ENCODE results near the gene FMOD.
"Not testable (repeated sequence)": the region's sequence is repeated elsewhere in the genome, so short reads cannot be mapped to it uniquely, and the experiment has no call there.

FMOD gene

DNA sequence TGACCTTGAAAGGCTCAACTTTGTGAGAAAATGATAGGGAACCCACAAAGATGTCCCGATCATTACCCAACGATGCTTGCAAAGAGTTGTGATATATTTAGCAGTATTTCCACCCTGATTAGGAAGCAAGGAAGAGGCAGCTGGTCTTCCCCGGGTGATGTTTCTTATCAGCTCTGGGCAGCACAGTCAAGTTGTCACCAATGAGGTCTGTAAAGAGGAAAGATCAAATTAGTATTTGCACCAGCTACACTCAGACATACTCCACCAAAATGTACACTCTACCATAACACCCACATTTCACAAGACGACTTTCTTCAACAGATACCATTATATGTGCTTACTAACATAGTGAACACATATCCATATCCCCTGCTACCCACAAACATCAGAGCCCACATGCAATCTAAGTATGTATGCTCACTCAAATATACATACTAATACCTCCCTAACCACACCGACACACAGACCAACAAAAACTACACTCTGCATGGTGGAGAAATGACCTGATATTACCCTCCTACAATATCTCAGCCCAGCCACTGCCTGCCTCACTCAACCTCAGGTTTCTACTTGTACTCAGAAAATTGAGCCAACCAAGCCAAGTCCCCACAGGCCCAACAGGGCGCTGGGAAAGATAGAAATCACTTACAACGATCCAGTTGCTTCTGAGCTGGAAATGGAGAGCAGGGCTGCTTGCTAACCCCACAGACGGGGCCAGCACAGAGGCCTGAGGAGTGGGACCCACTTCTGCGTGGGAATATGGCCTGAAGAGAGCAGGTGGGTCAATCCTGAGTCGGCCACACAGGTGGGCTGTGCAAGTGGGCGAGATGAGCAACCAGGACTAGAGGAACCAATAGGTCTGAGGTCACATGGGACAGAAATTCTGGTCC lies 50.2 kb downstream of the FMOD start:
- no peak for DNase-seq (ENCODE audit: low spot score)
- TF ChIP-seq, protein P1, sequence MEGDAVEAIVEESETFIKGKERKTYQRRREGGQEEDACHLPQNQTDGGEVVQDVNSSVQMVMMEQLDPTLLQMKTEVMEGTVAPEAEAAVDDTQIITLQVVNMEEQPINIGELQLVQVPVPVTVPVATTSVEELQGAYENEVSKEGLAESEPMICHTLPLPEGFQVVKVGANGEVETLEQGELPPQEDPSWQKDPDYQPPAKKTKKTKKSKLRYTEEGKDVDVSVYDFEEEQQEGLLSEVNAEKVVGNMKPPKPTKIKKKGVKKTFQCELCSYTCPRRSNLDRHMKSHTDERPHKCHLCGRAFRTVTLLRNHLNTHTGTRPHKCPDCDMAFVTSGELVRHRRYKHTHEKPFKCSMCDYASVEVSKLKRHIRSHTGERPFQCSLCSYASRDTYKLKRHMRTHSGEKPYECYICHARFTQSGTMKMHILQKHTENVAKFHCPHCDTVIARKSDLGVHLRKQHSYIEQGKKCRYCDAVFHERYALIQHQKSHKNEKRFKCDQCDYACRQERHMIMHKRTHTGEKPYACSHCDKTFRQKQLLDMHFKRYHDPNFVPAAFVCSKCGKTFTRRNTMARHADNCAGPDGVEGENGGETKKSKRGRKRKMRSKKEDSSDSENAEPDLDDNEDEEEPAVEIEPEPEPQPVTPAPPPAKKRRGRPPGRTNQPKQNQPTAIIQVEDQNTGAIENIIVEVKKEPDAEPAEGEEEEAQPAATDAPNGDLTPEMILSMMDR (IDR thresholded peaks at IDR 0.05) = no peak
- Histone ChIP-seq H3K4me3 (no peak overlapping the region), H3K27ac (no peak overlapping the region)

DNA sequence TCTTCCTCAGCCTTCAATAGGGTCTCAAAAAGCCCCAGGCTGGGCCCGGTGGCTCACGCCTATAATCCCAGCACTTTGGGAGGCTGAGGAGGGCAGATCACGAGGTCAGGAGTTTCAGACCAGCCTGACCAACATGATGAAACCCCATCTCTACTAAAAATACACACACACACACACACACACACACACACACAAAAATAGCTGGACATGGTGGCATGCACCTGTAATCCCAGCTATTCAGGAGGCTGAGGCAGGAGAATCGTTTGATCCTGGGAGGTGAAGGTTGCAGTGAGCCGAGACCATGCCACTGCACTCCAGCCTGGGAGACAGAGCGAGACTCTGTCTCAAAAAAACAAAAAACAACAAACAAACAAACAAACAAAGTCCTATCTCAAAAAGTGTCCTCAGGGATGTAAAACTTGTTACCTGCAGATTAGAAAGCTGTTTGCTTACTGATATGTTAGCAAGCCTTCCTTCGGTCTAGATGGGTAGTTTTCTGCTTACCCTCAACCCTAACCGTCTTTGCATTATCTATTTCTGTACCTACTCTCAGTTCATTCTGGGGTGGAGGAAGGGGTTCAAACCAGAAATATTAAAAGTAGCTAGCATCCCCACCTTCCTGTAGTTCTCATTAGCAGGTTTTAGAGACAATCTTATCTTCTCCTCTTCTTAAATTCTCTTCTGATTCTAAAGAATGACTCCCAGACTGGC lies 51.0 kb downstream of the FMOD start:
- H3K4me3 ChIP-seq; H3K27ac ChIP-seq; DNase-seq (ENCODE audit: low spot score): not testable (repeated sequence)

DNA sequence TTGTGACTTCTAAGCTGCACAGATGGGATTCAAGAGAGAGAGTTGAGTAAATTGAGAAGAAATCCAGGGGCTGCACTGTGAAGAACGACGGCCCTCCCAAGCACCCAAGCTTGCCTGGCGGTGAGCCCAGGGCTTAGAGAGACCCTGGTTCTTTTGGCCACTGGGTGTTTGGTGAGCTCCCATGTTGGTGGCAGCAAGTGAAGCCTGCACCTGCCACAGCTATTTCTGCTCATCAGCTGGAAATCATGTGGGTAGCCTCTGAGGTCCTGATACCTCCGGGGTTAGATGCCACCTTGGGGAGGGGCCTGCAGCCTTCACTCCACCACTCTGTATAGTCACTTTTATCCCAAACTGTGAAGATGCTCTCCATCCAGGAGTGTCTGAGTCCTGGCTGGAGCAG lies 51.8 kb downstream of the FMOD start:
- Histone ChIP-seq H3K4me3 (no peak overlapping the region), H3K27ac (no peak overlapping the region)
- TF ChIP-seq, protein P1 (IDR thresholded peaks at IDR 0.05) = no peak
- no peak for DNase-seq (ENCODE audit: low spot score)

DNA sequence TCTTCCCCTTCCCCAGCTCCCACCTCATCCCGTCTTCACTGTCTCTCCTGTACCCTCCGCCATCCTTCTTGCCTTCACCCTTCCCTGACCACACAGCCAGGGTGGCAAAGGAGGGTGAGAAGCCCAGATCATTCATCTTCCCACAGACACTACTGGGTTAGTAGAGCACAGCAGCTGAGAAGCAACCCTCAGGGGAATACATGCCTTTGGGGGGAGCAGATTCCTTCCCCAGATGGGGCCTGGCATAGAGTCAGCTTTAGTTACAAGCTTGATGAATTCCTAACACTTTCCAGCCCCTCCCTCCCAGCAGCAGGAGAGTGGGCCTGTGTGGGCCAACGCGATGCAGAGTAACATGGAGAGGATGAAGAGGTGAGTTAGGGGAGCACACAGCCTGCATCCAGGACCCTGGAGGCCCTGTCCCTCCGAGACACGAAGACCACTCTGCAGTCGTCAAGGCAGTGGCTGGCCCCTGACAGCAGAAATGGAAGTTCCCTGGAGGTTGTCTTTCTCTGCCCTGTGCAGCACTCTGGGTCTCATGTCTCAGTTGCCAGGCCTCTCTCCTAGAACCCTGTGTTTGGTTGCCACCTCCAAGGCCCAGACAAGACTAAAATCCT lies 54.4 kb downstream of the FMOD start:
- Histone ChIP-seq H3K27ac (no peak overlapping the region), H3K4me3 (no peak overlapping the region)
- TF ChIP-seq, protein P1 (IDR thresholded peaks at IDR 0.05) = no peak
- no peak for DNase-seq (ENCODE audit: low spot score)

DNA sequence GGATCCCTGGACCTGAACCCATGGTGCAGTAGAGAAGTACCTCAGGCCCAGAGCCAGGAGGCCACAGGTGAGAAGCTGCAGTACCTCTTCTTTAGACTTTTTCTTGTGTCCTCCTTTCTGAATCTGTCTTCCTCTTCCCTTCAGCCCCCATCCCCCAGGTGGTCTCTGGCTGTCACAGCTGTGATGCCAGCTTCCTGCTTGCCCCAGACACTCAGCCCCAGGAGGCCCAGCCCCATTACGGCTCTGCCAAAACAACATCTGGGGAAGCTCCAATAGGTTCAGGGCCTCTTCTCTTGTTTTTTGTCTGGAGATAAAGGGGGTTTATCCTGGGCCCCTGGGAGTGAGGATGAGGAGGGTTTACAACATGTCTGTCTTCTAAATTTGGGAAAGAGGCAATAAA lies 55.1 kb downstream of the FMOD start:
- Histone ChIP-seq H3K27ac (no peak overlapping the region), H3K4me3 (no peak overlapping the region)
- TF ChIP-seq, protein P1 (IDR thresholded peaks at IDR 0.05) = no peak
- DNase-seq (ENCODE audit: low spot score) = no peak

DNA sequence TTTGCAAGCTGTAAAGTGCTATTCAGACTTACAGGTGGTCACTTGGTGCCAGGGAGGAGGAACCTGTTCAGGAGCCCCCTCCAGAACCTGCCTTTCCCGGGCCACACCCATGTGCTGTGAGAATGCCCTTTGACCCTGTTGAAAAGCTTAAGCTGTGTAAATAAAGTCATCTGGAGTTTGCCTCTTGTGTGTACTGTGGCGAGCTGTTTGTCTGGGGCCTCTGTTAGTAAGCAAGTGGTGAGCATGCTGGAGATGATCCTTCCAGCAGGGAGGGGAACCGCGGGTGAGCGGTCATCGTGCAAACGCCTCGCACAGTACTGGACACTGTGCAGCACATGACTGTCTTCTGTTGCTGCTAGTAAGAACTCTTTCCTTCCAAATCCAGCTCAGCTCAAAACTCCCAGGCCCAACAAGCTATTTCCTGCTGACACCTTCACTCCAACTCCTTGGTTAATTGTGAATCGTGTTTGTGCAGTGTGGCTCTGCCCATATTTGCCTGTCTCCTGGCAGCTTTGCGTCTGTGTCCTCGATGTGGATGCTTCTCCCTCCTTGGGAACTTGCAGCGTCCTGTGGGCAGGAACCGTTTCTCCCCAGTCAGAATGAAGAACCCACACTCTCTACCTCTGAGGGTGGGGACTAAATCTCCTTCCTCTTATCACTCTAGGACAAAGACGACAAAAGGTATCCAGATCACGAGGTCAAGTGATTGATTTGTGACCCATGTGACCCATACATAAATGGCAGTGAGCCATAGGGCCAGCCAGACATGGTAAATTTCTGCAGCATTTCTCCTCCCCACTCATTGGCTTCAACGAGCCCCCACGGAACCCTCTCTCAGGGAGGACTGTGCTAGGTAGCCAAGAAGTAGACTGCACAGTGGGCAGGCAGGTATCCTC lies 59.5 kb downstream of the FMOD start:
- Histone ChIP-seq H3K27ac (peak overlapping the region; percentile 93 to 97), H3K4me3 (peak overlapping the region; percentile 69)
- TF ChIP-seq, protein P1 (IDR thresholded peaks at IDR 0.05) = no peak
- no peak for DNase-seq (ENCODE audit: low spot score)

All from coronary artery (tissue), 2 donors.